H9 (cell line): ENCODE data around the gene MIGA2. TPM values are rescaled to one million over a fixed set of nuclear protein-coding genes. Genes with fewer than 3 reads are reported as not detected.
"Not testable (repeated sequence)": the region's sequence is repeated elsewhere in the genome, so short reads cannot be mapped to it uniquely, and the experiment has no call there.

Source experiments
- DNase-seq: peaks from one replicate; pipeline ENCODE4 v3.0.0-alpha.2; 2017
- H2AFZ ChIP-seq: one replicate; pipeline ENCODE4 v1.6.1; 2013; ENCODE audit warnings: mild to moderate bottlenecking, low read length, control low read depth, moderate library complexity
- H2AK5ac ChIP-seq: 2 replicates; pipeline ENCODE4 v1.6.1; 2013; ENCODE audit warnings: low read length, control low read depth, mixed read lengths; ENCODE audit not compliant: insufficient read length
- H2BK120ac ChIP-seq: one replicate; pipeline ENCODE4 v1.6.1; 2013; ENCODE audit warnings: low read depth, mild to moderate bottlenecking, low read length, control low read depth, inconsistent platforms; ENCODE audit not compliant: poor library complexity, severe bottlenecking
- H2BK12ac ChIP-seq: 2 replicates; pipeline ENCODE4 v1.6.1; 2013; ENCODE audit warnings: low read length, control low read depth, mixed read lengths, low read depth; ENCODE audit not compliant: insufficient read length
- H2BK15ac ChIP-seq: 2 replicates; pipeline ENCODE4 v1.6.1; 2013; ENCODE audit warnings: low read depth, low read length, control low read depth
- H2BK20ac ChIP-seq: one replicate; pipeline ENCODE4 v1.6.1; 2013; ENCODE audit warnings: low read depth, mild to moderate bottlenecking, low read length, control low read depth, inconsistent platforms; ENCODE audit not compliant: poor library complexity, severe bottlenecking
- H2BK5ac ChIP-seq: 2 replicates; pipeline ENCODE4 v1.6.1; 2013; ENCODE audit warnings: low read length, control low read depth, mixed read lengths; ENCODE audit not compliant: insufficient read length
- H3K14ac ChIP-seq: 2 replicates; pipeline ENCODE4 v1.6.1; 2013; ENCODE audit warnings: low read length, control low read depth; ENCODE audit not compliant: insufficient read depth
- H3K18ac ChIP-seq: 2 replicates; pipeline ENCODE4 v1.6.1; 2013; ENCODE audit warnings: low read depth, mild to moderate bottlenecking, mixed read lengths, low read length, control low read depth; ENCODE audit not compliant: insufficient read length
- H3K23ac ChIP-seq: 2 replicates; pipeline ENCODE4 v1.6.1; 2013; ENCODE audit warnings: low read length, control low read depth, mixed read lengths, low read depth; ENCODE audit not compliant: insufficient read length
- H3K23me2 ChIP-seq: 2 replicates; pipeline ENCODE4 v1.6.1; 2013; ENCODE audit warnings: low read depth, mild to moderate bottlenecking, mixed read lengths, low read length, control low read depth; ENCODE audit not compliant: insufficient read length, poor library complexity, severe bottlenecking
- H3K27ac ChIP-seq: 2 replicates; pipeline ENCODE4 v1.5.1; 2013; ENCODE audit warnings: low read length, control low read depth, mixed read lengths, low read depth; ENCODE audit not compliant: insufficient read length
- H3K27me3 ChIP-seq: 2 replicates; pipeline ENCODE4 v1.6.1; 2013; ENCODE audit warnings: low read length, control low read depth, inconsistent platforms; ENCODE audit not compliant: insufficient read depth
- H3K4ac ChIP-seq: 2 replicates; pipeline ENCODE4 v1.6.1; 2013; ENCODE audit warnings: low read depth, mild to moderate bottlenecking, control low read depth, inconsistent platforms, low read length, moderate library complexity
- H3K4me1 ChIP-seq: 2 replicates; pipeline ENCODE4 v1.6.1; 2013; ENCODE audit warnings: low read length, control low read depth, inconsistent platforms; ENCODE audit not compliant: insufficient read depth
- H3K4me2 ChIP-seq: 2 replicates; pipeline ENCODE4 v1.6.1; 2013; ENCODE audit warnings: low read length, control low read depth, mixed read lengths; ENCODE audit not compliant: insufficient read length, insufficient read depth
- H3K56ac ChIP-seq: 2 replicates; pipeline ENCODE4 v1.6.1; 2013; ENCODE audit warnings: low read depth, mild to moderate bottlenecking, mixed read lengths, low read length, control low read depth; ENCODE audit not compliant: insufficient read length
- H3K79me1 ChIP-seq: 2 replicates; pipeline ENCODE4 v1.6.1; 2013; ENCODE audit warnings: low read depth, mild to moderate bottlenecking, moderate library complexity, low read length, control low read depth, inconsistent platforms; ENCODE audit not compliant: insufficient read depth, poor library complexity, severe bottlenecking
- H3K79me2 ChIP-seq: 2 replicates; pipeline ENCODE4 v1.6.1; 2013; ENCODE audit warnings: low read length, control low read depth, inconsistent platforms; ENCODE audit not compliant: insufficient read depth
- H3K9ac ChIP-seq: 2 replicates; pipeline ENCODE4 v1.6.1; 2013; ENCODE audit warnings: low read length, control low read depth, mixed read lengths; ENCODE audit not compliant: insufficient read length; ENCODE audit errors: extremely low read depth
- H3K9me3 ChIP-seq: one replicate; pipeline ENCODE4 v1.6.1; 2013; ENCODE audit warnings: low read depth, low read length, inconsistent platforms; ENCODE audit not compliant: control insufficient read depth
- H3T11ph ChIP-seq: one replicate; pipeline ENCODE4 v1.6.1; 2013; ENCODE audit warnings: mild to moderate bottlenecking, low read length, control low read depth, inconsistent platforms
- H4K20me1 ChIP-seq: one replicate; pipeline ENCODE4 v1.6.1; 2013; ENCODE audit not compliant: control insufficient read depth, insufficient read length, insufficient read depth
- H4K5ac ChIP-seq: 2 replicates; pipeline ENCODE4 v1.6.1; 2013; ENCODE audit warnings: low read depth, mild to moderate bottlenecking, mixed read lengths, low read length, control low read depth; ENCODE audit not compliant: insufficient read length
- H4K8ac ChIP-seq: replicated peaks from 2 replicates; pipeline ENCODE4 v1.6.1; 2013; ENCODE audit warnings: low read length, control low read depth, mixed read lengths, low read depth; ENCODE audit not compliant: insufficient read length
- H4K91ac ChIP-seq: 2 replicates; pipeline ENCODE4 v1.6.1; 2013; ENCODE audit warnings: low read depth, mild to moderate bottlenecking, moderate library complexity, mixed read lengths, low read length, control low read depth; ENCODE audit not compliant: insufficient read length
- H3K27ac Mint-ChIP-seq, 3 experiments: 2 replicates in 2 of 3; 3 replicates in 1 of 3; pipeline ENCODE4 v1.8.0; 2020 to 2021; ENCODE audit warnings: mixed read lengths in 3 of 3, mild to moderate bottlenecking in 1 of 3, moderate library complexity in 1 of 3
- H3K27me3 Mint-ChIP-seq: 2 replicates; pipeline ENCODE4 v1.8.0; 2021; ENCODE audit warnings: low read depth, mild to moderate bottlenecking, moderate library complexity, mixed read lengths
- H3K36me3 Mint-ChIP-seq, 3 experiments: 2 replicates in 2 of 3; 3 replicates in 1 of 3; pipeline ENCODE4 v1.8.0; 2020 to 2021; ENCODE audit warnings: low read depth in 3 of 3, mixed read lengths in 3 of 3; ENCODE audit not compliant: insufficient read depth in 1 of 3
- H3K4me1 Mint-ChIP-seq, 2 experiments: 2 replicates each; pipeline ENCODE4 v1.8.0; 2020; ENCODE audit warnings: mixed read lengths in 2 of 2
- H3K4me3 Mint-ChIP-seq, 2 experiments: 2 replicates in 1 of 2; 3 replicates in 1 of 2; pipeline ENCODE4 v1.8.0; 2020 to 2021; ENCODE audit warnings: mild to moderate bottlenecking in 2 of 2, mixed read lengths in 2 of 2, moderate library complexity in 1 of 2
- H3K9me3 Mint-ChIP-seq, 2 experiments: 2 replicates in 1 of 2; 3 replicates in 1 of 2; pipeline ENCODE4 v1.8.0; 2020; ENCODE audit warnings: mild to moderate bottlenecking in 2 of 2, mixed read lengths in 2 of 2, moderate library complexity in 1 of 2
- WGBS: extraction: QIAGEN DNeasy Blood & Tissue Kit; methylation state at CpG from one replicate; pipeline ENCODE4 v1.1.7; 2013; ENCODE audit warnings: missing lambda C conversion rate, low lambda C conversion rate, mixed read lengths; ENCODE audit not compliant: insufficient read length; ENCODE audit errors: extremely low coverage; 5-methylcytosine and 5-hydroxymethylcytosine counted together
- total RNA-seq: library from RNA; stranded (reverse); gene quantifications from 2 replicates; pipeline ENCODE4 v1.2.1, GENCODE V29; 2021
- TF ChIP-seq, protein P1 (sequence below): fragments of 200-600 bp; sonication (generic); conservative IDR thresholded peaks from 3 replicates; pipeline ENCODE4 v1.8.0; 2021; ENCODE audit warnings: antibody characterized with exemption, mild to moderate bottlenecking

The MIGA2 gene
- total RNA-seq, 1 experiment from 2014 or later = 37.8 TPM

DNA sequence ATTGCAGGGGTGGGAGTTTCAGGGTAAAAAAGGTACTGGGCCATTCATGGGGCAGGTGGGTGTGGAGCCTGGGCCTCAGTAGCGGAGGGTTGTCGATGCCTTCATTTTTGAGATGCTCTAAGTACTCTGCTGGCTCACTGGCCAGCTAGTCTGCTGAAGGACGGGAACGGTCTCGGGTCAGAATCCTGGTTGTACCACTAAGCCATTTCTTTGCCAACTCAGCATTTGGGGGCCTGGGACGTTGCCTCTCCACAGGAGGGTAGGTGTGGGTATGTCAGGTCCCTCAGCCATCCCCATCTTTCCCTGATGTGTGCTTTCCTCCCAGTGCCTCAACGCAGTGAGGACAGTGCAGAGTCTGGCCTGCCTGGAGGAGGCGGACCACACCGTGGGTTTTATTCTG lies 33.4 kb upstream of the MIGA2 start:
- no peaks in the 10 kb centered on the region; the same call in 1 of the 2 replicates for H3K27me3 Mint-ChIP-seq
- no peak overlapping the region for H2AK5ac ChIP-seq
- no peak overlapping the region for H3T11ph ChIP-seq
- H4K5ac ChIP-seq = no peak overlapping the region
- peaks cover 0 to 2% of the 10 kb centered on the region in 2 experiments; a peak in 1 of 4 replicates for H3K4me1 Mint-ChIP-seq
- H3K4me3 Mint-ChIP-seq = no peak overlapping the region
- H3K27ac ChIP-seq = no peak overlapping the region
- H3K23ac ChIP-seq = no peak overlapping the region
- H2BK120ac ChIP-seq = no peak overlapping the region
- no peak overlapping the region for H4K91ac ChIP-seq
- no peaks in the 10 kb centered on the region for H4K20me1 ChIP-seq
- H2BK15ac ChIP-seq = no peak overlapping the region
- no peaks in the 10 kb centered on the region for H3K23me2 ChIP-seq
- no peak overlapping the region for H2BK5ac ChIP-seq
- TF ChIP-seq, protein P1, sequence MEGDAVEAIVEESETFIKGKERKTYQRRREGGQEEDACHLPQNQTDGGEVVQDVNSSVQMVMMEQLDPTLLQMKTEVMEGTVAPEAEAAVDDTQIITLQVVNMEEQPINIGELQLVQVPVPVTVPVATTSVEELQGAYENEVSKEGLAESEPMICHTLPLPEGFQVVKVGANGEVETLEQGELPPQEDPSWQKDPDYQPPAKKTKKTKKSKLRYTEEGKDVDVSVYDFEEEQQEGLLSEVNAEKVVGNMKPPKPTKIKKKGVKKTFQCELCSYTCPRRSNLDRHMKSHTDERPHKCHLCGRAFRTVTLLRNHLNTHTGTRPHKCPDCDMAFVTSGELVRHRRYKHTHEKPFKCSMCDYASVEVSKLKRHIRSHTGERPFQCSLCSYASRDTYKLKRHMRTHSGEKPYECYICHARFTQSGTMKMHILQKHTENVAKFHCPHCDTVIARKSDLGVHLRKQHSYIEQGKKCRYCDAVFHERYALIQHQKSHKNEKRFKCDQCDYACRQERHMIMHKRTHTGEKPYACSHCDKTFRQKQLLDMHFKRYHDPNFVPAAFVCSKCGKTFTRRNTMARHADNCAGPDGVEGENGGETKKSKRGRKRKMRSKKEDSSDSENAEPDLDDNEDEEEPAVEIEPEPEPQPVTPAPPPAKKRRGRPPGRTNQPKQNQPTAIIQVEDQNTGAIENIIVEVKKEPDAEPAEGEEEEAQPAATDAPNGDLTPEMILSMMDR = no peak
- no peaks in the 10 kb centered on the region for H3K9me3 Mint-ChIP-seq
- H2BK20ac ChIP-seq = no peak overlapping the region
- DNase-seq = no peak
- no peak overlapping the region for H3K18ac ChIP-seq
- no peak overlapping the region for H3K56ac ChIP-seq
- no peaks in the 10 kb centered on the region for H3K9me3 ChIP-seq
- no peak overlapping the region for H3K4ac ChIP-seq
- peak overlapping the region in 1 of 3 experiments; percentile 77; a peak in 2 of 7 replicates for H3K27ac Mint-ChIP-seq
- no peak overlapping the region for H3K4me2 ChIP-seq
- H2BK12ac ChIP-seq = no peak overlapping the region
- no peak overlapping the region for H2AFZ ChIP-seq
- no peak overlapping the region for H3K9ac ChIP-seq
- H3K79me2 ChIP-seq = no peaks in the 10 kb centered on the region
- no peak overlapping the region for H4K8ac ChIP-seq
- WGBS = no CpG with 5 or more reads among the region's 9 CpGs
- H3K4me1 ChIP-seq = no peaks in the 10 kb centered on the region
- peaks cover 63 to 93% (median 78%) of the 10 kb centered on the region in 3 experiments for H3K36me3 Mint-ChIP-seq
- H3K27me3 ChIP-seq = no peaks in the 10 kb centered on the region
- H3K79me1 ChIP-seq = no peaks in the 10 kb centered on the region
- H3K14ac ChIP-seq = no peak overlapping the region

DNA sequence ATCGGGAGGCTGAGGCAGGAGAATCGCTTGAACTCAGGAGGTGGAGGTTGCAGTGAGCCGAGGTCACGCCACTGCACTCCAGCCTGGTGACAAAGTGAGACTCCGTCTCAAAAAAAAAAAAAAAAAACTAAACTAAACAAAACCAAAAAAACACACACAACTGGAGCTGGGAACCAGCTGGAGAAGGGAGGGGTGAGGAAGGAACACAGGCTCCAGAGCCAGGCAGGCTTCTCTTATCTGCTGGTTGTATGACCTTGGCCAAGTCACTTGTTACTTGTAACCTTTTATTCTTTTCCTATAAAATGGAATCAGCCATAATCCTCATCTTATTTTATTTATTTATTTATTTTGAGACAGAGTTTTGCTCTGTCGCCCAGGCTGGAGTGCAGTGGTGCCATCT lies 32.3 kb upstream of the MIGA2 start:
- not testable (repeated sequence) for H3K18ac ChIP-seq, H3K9ac ChIP-seq, H2BK15ac ChIP-seq

More for the DNA sequence above, 32.3 kb upstream of the MIGA2 start:
- H2BK5ac ChIP-seq, H3K79me2 ChIP-seq, H3K27ac Mint-ChIP-seq, H3K9me3 Mint-ChIP-seq, H2BK20ac ChIP-seq, H3K56ac ChIP-seq, H3K4me2 ChIP-seq, H3K23ac ChIP-seq, H2AK5ac ChIP-seq, H2BK120ac ChIP-seq, H3K4me1 Mint-ChIP-seq, H3K4ac ChIP-seq, H3K4me1 ChIP-seq, H4K91ac ChIP-seq, H2AFZ ChIP-seq, H4K5ac ChIP-seq, H2BK12ac ChIP-seq, H3K23me2 ChIP-seq, H3K9me3 ChIP-seq, H3K79me1 ChIP-seq, H4K8ac ChIP-seq, H3K14ac ChIP-seq, H3K27me3 Mint-ChIP-seq, H4K20me1 ChIP-seq, DNase-seq, H3K27me3 ChIP-seq, H3K27ac ChIP-seq, H3K4me3 Mint-ChIP-seq, H3T11ph ChIP-seq: not testable (repeated sequence)
- peaks cover 58 to 87% (median 66%) of the 10 kb centered on the region in 3 experiments for H3K36me3 Mint-ChIP-seq
- WGBS = no CpG with 5 or more reads among the region's 6 CpGs
